NCI-H2029 treated with DMSO at 0.1 percent for 48 hours (cell line): ENCODE results near the gene PLEKHA6.

ENCODE experiments used
- DNase-seq: peaks from one replicate; lab custom pipeline; 2025; lab: John Stamatoyannopoulos, UW

PLEKHA6 gene

DNA sequence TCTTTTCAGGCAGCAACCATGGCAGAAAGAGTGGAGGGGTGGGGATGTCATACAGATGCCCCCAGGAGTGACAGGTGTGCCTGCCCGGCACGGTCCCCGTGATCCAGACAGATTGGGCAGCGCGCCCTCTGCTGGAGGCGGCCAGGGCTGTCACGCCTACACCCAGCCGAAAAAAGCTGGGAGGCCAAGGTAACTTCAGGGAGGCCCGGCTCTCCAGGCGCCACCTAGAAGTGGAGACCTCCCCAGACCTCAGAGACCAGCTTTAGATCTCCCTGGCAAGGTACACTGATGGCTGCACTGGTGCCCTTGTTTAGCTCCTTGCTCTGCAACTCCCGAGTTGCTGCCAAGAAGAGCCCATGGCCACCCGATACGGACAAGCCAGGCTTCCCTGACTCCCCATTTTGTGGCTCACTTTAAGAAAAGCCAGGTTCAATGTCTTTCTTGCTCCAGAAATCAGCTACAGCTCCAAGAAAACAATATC lies 152.6 kb downstream of the PLEKHA6 start:
- no peak for DNase-seq

DNA sequence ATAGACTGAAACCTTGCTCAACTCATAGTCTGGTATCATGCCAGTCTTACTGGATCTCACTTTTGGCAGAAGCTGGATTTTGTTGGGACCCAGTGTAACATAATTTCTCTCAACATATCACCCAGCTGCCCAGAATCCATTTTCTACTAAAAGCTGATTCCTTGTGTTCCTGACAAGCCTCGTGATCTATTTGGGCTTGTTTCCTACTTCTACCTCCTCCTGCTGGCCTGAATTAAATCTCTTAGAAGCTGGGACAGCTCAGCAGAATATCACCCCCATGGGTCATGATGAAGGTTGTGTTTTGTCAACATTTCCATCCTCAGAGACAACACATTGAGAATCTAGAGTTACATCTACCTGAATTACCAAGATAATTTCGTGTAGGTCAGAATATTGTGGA lies 153.6 kb downstream of the PLEKHA6 start:
- DNase-seq, result no peak

DNA sequence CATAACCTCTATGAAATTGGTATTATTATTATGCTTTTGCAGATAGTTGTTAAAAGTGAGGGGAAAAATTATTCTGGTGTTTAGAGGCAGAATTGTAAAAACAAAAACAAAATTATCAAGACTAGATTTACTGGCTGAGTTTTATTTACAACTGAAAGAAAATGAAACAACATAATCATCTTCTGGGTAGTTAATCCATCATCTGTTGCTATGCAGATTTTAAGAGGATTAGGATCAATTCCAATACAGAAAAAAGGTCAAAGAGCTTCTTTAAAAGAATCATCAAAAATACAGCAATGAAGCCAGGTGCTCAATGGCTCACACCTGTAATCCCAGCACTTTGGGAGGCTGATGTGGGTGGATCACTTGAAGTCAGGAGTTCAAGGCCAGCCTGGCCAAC lies 154.2 kb downstream of the PLEKHA6 start:
- DNase-seq, result no peak

DNA sequence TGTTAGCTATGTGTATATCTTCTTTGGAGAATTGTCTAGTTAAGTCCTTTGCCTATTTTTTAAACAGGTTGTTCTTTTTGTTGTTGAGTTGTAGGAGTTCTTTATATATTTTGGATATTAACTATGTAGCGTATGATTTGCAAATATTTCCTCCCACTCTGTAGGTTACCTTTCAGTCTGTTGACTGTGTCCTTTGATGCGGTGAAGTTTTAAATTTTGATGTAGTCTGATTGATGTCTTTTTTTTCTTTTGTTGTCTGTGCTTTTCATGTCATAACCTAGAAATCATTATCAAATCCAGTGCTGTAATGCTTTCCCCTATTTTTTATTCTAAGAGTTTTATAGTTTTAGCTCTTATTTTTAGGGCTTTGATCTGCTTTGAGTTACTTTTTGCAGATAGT lies 154.8 kb downstream of the PLEKHA6 start:
- DNase-seq, result no peak

DNA sequence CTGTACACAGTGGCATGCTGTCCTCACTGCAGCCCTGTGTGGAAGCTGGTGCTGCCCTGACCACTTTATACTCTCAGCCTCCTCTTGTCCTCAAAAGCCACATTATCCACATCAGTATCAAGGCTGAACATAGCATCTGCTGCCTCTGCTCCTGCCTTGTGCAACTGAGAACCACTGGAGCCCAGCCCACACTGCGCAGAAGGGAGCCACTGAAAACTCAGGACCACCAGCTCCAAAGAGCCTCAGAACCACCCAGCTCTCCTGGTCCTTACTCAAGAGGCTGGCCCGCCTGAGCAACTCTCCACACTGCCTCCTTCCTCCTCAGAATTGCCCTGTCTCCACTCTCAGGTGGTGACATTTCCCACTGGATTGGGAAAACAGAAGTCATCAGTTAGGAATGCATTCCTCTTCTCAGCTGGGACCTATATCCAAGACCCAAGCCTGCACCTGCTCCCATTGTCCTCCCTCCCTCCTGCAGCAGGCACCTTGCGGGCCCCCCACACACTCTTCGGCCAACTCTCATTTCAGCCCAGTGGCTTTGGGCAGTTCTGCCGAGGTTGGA lies 156.4 kb downstream of the PLEKHA6 start:
- no peak for DNase-seq

DNA sequence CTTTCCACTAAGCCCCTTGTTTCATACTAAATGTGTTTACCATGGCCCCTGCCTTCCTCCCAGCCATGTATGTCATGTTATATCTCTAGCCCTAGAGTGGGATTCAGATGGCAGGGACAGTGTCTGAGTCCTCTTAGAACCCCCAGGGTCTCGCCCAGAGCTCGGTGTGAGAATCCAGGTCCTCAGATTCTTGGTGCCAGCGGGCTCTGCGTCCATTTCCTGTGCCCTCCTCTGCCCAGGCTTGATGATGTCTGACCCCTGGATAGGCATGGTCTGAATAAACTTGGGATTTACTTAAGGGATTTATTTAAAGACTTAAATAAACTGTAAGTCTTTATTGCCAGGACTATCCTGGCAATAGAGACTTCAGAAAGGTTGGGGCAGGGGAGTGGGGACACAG lies 157.2 kb downstream of the PLEKHA6 start:
- DNase-seq, result no peak

DNA sequence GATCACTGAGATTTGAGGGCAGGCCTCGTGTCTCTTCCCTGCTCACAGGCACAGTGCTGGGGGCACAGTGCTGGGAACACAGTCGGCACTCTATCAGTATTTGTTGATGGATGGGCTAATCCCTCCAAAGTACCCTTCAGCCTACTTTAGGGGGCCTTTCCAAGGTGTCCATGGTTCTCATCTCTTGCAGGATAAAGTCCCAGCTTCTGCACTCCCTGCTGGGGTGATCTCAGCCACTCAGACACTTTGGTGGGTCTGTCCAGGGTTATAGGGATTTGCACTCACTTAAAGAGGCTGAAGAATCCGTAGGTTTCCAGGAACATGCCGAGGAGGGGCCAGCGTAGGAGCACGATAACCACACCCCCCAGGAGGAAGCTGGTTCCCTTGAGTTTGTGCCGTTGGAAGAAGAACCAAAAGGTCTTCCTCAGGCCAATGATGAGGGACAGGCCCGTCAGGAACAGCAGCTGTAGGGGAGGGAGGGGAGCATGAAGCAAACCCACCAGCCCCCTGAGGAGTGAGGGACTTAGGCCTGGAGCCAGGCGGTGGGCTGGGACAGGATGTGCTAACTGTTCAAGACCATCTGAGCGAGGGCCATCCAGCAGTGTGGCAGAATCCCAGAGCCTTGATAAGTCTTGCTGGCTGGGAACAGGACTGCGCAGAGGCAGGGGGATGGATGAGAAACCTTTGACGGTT lies 158.2 kb downstream of the PLEKHA6 start:
- no peak for DNase-seq

DNA sequence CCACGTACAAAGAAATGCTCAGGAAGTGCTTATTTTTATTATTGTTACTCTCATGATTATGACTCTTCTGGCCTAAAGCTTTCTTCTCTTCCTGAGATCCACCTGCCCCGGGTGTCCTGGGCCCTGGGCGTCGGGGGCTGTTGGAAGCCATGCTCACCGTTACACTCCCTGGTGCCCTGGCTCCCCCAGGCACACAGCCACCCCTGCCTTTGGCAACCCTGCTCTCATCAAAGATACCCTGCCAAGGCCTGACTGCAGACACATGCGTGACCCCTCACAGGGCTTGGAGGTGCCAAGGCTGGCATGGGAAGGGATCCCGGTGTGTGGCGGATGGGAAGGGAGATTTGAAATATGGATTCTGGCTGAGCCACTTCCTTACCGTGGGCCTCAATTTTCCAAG lies 160.2 kb downstream of the PLEKHA6 start:
- no peak for DNase-seq

DNA sequence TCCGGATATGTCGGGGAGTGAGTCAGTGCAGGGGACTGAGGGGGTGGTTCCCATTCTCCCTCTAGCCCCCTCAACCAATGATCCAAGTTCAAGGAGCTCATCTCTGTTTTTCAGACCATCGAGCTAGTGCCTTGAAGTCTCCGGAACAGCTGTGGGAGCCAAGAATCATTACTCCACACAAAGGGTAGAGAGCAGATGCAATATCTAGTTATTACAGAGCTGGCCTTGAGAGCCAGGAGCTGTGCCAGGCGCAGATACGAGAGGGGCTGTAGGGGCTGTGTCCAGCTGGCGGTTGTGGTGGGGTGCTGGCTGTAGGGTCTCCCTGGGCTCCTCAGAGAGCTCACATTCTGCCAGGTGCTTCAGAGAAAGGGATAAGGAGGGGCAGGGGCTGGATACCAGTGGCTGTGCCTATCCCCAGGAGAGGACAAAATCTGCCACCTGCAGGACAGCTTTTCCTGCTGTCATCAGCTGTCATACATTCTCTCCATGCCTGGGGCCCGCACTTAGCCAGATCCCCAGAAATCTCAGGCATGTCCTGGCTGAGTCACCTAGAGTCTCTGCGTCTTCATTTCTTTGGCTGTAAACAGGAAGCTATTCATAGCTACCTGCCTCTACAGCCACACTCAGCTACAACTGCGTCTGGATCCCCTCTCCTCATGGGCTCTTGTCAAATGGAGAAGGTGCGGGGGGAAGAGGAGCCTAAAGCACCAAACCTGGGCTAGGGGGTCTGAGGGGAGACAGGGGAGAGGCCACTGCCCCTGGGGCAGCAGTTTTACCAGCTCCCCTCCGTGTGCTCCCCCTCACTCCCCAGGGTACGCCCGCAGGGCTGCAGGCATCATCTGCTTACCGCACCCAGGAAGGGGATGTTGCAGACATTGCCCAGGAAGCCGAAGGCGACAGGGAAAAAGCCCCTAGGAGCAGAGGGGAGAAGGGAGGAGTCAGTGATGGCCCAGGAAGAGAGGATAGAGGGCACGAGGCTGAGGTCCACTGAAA lies 161.1 kb downstream of the PLEKHA6 start:
- DNase-seq, result no peak

DNA sequence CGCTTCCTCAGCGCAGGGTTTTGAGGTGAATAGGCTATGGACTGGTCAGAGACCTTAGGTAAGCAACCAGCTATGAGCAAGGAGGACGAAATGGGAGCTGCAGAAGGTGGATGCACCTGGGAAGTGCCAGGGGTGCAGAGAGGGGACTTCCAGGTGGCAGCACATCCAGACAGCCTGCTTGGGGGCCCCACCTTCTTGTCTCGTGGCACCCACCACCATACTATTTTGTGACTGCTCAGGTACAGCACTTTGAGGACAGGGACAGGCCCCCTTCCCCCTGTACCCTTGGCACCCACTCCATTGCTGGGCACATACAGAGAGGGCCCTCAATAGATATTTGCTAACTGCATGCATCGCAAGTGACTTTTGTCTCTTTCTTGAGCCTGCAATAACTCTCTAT lies 162.7 kb downstream of the PLEKHA6 start:
- DNase-seq, result no peak

DNA sequence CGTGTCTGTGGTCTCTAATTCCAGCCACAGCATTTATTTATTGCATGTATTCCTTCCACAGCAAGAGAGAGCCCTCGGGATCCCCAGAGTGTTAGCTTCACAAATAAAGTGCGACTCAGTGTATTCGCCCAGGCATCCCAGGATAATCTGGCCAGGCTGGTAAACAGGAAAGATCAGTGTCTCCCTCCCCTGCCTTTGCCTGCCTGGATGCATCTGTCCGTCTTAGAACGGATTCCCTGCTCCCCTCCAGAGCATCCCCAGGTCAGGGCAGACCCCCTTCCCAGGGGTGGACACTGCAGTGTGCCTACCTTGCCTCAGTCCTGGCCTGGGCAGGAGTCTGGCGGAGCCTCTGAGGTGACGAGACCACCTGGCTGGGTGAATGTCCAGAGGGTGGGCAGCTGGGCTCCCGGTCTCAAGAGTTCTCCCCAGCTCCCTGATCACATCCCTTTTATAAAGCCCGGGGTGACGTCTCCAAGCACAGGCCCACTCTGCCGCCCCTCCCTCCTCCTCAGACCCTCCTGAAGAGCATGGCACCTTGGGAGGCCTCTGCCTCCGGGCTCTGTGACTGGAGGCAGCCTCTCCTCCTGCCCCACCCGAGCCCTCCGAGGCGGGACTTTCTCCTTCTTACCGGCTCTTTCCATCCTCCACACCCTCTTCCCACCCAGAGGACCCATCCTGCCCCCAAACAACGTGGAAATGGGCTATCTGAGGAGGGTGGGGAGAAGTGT lies 163.5 kb downstream of the PLEKHA6 start, which contains the start of gene KISS1:
TSS of gene KISS1 (minus strand) at position 424 of the 728 bp plus-strand sequence. CDS start 3,615 bp downstream, outside the sequence.
- no peak for DNase-seq

DNA sequence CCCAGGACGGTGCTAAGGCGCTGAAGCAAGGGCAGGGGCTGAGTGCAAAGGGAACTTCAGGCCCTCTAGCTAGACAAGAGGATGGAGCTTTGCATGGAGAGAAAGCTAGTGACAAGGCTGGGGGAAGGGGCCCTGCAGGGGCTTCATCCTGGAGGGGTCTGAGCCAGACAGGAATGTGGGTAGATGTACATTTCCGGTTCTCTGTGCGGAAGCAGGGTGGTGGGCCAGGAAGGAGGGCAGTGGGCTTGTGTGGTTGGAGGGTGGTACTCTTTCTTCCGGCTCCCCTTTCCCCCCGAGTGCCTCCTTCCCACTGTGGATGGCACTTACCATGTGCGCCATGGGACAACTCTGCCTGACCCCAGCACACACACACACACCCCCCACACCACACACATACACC lies 165.0 kb downstream of the PLEKHA6 start:
- DNase-seq, result no peak

DNA sequence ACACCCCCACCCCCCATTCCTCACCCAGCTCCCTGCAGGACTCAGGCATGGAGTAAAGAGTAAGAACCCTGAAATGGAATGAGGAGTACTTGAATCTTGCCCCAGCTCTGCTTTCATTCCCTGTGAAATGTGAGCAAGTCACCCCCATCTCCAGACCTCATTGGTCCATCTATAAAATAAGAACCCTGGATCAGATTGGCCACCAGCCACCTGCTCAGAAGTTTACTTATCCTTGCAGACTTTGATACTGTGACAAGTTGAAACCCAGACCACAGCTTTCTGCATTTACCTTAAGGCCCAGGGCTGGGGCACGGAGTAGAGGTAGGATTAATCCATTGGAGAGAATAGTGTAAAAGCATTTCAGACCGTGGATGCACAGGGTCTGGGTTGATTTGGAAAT lies 165.6 kb downstream of the PLEKHA6 start:
- no peak for DNase-seq

DNA sequence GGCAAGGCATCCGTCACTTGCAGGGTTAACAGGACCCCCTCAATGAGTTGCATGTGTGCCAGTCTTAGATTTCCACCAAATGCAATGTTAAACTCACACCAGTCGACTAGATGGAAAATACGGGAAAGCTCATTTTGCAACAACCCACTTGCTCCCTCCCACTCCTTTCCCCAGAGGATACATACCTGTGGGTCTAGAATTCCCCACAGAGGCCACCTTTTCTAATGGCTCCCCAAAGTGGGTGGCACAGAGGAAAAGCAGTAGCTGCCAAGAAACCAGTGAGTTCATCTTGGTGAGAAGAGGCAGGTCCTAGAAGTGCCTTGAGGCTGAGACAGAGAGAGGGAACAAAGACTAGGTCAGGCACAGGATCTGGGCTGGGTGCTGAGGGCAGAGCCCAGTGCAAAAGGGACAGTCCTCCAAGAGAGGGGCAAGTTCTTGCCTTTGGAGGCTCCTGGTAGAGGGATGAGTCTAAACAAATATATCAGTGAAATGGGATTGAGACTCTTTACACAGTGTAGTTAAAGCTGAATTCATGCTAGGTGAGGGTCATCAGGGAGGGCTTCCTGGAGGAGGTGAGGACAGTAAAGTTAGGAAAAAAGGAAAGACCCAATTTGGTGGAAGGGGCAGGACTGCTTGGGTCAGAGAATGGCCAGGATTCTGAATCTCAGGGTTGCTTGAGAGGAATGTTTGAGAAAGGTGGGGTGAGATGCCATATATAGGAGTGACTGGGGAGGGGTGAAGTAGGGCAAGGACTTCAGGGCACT lies 167.0 kb downstream of the PLEKHA6 start:
- DNase-seq, result no peak

DNA sequence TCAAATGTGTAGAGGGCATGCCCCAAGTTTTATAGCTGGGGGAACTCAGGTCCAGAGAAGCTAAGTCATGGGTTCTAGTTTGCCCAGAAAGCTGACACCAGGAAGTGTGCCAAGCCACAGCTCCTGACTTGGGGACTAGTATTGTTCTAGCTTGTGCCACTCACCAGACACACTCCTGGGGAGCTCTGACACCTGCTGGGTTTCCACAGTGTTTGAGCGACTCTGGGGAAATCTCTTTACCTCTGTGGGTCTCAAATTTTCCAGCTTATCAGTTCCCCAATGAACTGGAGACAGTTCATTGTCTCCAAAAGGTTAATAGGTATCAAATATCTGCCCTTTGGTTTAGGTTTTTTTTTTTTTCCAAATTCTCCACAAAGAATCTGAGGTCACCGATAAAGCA lies 167.7 kb downstream of the PLEKHA6 start:
- DNase-seq, result no peak

DNA sequence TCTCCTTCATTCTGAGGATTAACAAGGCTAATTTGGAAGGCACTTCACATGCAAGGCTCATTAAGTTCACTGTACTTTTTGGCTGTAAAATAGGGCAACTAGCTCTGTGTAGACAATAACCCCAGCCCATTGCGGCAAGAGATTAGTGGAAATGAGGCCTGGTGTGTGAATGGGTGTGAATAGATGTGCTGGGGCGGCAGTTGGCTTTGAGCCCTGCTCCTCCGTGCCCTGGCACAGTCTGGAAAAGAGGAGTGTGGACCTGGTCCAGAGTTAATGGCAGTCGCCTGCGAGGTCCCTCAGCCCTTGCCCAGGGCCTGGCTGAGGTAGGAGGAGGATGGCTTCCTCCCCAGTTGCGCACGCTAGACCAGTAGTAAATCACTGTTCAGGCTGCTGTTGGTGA lies 168.3 kb downstream of the PLEKHA6 start:
- no peak for DNase-seq

DNA sequence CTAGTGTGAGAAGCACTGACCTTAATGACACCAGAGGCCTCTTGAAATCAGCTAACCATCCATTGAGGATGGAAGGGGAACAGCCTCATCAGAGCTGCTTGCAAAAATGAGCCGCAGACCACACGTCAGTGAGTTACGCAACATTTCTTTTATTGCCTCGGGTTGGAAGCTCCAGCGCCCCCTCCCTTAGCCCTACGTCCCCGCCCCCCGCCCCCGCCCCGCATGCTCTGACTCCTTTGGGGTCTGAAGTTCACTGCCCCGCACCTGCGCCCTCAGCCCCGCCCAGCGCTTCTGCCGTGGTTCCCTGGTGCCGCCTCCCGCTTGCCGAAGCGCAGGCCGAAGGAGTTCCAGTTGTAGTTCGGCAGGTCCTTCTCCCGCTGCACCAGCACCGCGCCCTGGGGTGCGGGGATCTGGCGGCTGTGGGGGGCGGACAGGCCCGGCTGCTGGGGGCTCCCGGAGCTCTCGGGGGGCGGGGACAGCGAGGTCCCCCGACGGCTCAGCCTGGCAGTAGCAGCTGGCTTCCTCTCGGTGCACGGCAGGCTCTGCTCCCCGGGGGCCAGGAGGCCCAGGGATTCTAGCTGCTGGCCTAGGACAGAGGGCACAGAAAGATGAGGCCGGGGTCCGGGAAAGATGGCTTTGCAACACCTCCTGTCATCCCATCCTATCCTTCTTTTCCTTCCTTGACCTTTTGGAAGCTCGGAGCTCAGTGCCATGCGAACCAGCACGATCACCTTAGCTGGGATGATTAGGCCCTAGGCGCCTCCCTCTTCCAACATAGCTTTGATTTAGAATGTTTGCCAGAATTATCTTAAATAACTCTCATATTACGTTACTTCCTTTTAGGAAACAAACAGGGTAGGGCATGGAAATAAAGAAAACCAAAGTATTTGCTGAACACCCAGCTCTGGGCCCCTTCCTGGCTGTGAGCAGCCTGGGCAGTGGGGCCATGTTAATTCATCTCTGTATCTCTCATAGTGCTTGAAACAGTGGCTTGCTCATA lies 169.2 kb downstream of the PLEKHA6 start:
- no peak for DNase-seq

DNA sequence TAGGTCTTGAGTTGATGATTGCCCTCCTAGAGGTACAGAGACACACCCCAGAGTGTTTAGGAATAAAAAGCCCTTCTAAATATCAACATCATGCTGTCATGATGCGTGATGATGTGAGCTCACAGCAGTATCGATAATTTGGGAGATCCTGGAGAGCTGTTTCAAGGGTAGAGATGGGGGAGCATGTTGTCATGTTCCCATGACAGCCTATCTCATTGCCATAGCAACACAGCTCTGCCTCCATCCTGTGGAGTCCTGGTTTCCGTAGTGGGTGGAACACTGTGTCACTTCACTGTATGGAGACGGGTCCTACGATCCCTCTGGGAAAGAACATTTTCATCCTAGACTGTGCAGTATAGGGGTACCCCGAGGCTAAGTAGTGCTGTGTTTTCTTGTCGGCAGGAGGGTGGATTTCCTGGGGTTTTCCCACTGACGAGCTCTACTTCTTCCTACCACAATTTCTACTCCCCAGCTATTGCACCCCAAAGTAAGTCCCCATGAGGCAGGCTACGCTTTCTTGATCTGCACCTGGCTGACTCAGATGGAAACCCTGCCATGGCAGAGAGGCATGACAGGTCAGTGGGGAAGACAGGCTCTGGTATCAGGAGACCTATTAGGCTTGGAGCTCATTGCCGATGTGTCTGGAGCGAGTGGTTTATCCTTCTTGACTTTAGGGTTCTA lies 170.6 kb downstream of the PLEKHA6 start:
- DNase-seq, result no peak

DNA sequence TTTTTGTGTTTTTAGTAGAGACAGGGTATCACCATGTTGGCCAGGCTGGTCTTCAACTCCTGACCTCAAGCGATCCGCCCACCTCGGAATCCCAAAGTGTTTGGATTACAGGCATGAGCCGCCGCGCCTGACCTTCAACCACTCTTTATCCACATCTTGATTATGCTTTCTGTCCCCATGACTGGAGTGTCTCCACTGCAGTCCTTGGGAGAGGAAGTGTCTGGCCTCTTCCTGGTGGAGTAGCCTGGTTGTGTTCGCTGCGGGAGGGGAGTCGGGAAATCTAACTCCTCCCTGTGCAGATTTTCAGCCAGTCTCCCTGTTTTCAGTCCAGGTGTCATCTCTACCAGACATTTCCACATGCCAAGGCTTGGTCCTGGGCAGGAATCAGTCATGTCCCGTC lies 173.1 kb downstream of the PLEKHA6 start:
- no peak for DNase-seq
